GM21447 (cell line): ENCODE data around the gene AOAH.

ENCODE experiments used
- ATAC-seq: cut with Tn5 transposase; IDR thresholded peaks from one replicate; pipeline ENCODE4 v1.9.1; 2021; ENCODE audit not compliant: unreplicated experiment

The AOAH gene

GRCh38 chr7:36638140-36638539, 86.2 kb downstream of the AOAH start:
- ATAC-seq, result no peak

- no peak for ATAC-seq
These were observed 86.9 kb downstream of the AOAH start for GRCh38 chr7:36637417-36637816.

- ATAC-seq, result no peak
These were observed 88.2 kb downstream of the AOAH start for GRCh38 chr7:36636126-36636525.

GRCh38 chr7:36635091-36635490, 89.2 kb downstream of the AOAH start:
- ATAC-seq, result no peak

DNA sequence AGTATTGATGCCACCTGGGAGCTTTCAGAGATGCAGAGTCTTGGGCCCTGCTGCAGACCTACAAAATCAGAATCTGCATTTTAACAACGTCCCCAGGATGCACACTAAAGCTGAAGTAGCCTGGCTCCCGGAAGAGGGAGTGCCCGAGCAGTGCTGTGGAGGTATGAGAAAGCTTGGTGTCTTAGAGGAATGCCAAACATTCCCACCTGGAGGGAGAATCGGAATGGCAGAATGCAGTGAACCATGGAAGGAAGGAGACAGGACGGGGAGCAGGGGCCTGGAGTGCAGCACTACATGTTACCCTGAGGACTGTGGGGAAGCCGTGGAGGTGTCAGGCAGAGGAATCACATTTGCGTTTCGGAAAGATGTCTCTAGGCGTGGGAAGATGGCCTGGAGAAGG, 90.9 kb downstream of the AOAH start:
- ATAC-seq, result no peak

DNA sequence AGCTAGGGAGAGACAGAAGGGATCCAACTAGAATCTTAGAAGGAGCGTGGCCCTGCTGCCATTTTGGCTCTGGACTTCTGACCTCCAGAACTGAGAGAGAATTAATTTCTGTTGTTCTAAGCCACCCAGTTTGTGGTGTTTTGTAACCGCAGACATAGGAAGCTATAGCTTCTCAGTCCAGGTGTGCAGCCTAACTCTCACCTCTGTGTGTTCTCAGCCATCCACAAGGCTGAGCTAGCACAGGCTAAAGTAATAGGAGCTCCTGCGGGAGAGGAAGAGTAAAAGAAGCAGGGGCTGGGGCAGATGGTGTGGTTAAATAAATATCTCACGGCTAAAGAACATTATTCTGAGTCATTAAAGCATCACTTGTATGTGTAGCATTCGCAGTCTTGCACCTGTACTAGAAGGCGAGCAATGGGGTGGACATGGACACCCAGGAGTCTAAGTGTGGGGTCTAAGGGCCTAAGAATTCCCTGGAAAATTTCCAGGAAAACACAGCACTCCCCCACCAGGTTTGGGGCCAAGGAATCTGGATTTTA, 94.1 kb downstream of the AOAH start:
- ATAC-seq, result no peak

DNA sequence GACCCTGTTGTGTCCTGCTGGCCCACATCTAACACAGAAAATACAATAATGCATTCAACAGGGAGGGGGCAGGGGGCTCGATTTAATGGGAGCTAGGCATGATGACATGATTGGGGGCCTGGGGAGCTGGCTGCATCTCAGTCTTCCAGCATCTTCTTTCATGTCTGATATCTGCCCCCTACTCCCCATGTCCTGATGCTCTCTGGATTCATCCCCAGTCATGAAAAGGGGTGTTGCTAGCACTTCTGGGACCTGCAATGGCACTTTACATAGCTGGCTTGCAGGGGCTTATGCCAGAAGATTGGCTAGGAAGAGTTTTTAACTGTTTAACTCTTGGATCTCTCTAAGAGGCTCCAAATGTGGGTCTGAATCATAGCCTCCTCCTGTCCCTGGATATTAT, 94.9 kb downstream of the AOAH start:
- ATAC-seq, result no peak

- ATAC-seq, result no peak
These were observed 96.5 kb downstream of the AOAH start for GRCh38 chr7:36627836-36628235.

GRCh38 chr7:36626111-36626510, 98.2 kb downstream of the AOAH start:
- no peak for ATAC-seq

DNA sequence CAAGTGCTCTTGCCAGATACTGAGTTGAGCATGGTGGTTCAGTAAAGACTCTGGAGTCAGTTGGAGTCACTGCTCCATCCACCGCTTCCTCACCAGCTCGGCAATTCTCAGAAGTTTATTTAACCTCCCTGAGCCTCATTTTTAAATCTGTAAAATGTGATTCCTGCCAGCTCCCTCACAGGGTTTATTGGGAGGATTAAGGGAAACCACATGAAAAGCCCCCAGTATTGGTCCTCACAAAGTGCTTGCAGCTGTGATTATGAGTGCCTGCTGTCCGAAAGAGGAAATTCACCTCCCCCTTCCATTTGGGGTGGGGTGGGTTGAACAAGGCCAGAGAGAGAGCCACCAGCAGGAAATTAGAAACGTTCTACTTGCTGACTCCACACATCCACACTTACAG, 99.0 kb downstream of the AOAH start:
- ATAC-seq, result no peak

- ATAC-seq, result no peak
These were observed 101.0 kb downstream of the AOAH start for GRCh38 chr7:36623247-36623646.

GRCh38 chr7:36621396-36621795, 102.9 kb downstream of the AOAH start:
- ATAC-seq, result no peak

DNA sequence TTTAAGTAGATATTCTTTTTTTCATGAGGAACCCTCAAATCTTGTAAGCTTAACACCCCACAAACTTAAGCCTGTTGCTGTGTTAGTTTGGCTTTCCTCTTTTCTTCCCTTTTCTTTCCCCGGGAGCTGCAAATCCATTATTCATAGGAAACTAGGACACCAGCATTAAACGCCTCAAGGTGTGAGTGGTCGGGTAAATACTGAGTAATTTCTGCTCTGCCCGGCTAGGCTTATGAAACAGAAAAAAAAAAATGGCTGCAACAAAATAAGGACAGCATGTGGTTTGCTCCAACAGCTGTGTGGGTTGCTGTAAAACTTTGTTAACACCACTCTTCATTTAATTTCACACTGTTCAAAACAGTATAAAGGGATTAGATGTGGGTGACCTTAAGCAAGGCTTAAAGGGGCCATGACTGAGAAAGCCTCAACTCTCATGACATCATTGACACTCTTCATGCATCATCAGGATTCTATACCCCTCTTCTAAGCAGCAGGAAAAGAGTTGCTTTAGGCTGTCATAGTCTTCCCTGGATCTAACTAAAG, 104.1 kb downstream of the AOAH start:
- no peak for ATAC-seq

DNA sequence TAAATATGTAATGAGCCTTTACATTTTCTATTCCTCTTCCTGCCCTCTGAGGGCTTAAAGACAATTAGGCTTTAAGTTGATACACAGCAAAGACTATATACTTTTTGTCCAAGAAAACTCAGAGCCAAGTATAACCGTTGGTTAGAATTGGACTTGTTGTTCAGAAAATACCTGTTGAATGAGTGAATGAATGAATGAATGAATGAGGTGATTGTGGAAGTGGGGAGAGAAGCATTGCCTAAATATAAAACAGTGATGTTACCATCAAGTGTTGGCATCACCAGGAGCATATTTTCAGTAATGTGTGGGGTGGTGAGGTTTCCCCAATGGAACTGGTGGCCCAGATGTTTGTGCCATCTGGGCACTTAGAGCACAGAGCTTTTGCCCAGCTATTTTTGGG, 106.9 kb downstream of the AOAH start:
- ATAC-seq, result no peak

- no peak for ATAC-seq
These were observed 108.3 kb downstream of the AOAH start for GRCh38 chr7:36615852-36616540.

- no peak for ATAC-seq
These were observed 109.3 kb downstream of the AOAH start for GRCh38 chr7:36614959-36615358.

DNA sequence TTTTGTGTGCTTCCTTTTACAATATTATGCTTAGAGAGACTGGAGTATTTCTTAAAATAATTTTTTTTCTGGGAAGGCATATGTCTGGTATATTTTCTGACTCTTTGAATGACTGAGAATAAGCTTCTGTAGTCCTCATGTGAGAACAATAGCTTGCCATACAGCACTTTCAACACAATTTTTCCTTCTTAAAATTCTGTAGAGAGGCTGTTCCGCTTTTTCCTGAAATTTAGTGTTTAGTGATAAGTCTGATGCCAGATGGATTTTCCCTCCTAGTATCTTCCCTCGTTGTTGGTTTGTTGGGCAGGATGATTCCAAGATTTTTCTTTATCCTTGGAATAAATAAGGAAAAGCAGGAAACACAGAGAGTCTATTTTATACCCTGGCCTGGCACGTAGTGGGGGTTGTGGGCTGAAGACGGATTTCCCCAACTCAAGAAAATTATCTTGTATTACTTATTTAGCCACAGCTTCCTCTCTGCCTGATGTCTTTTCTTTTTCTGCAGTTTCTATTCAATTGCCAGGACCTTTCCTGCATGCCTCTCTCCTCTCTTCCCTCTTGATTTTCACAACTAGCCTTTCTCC, 111.2 kb downstream of the AOAH start:
- no peak for ATAC-seq

DNA sequence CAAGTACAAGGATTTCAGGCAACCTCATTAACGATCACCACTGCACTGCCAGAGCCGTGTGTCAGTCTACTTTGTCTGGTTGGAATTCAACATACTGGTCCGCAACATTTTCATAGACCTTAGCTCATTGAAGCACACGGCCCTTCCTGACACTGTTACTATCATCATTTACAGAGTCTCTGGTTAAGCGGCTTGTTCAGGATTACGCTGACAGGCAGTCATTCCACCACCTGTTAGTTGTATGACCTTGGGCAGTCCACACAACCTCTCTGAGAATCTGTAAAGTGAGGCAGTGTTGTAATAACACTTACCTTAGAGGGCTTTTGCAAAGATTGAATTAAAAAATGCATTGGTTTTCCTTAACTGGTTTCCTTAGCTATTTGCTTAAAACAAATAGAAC, 112.6 kb downstream of the AOAH start:
- ATAC-seq, result no peak

DNA sequence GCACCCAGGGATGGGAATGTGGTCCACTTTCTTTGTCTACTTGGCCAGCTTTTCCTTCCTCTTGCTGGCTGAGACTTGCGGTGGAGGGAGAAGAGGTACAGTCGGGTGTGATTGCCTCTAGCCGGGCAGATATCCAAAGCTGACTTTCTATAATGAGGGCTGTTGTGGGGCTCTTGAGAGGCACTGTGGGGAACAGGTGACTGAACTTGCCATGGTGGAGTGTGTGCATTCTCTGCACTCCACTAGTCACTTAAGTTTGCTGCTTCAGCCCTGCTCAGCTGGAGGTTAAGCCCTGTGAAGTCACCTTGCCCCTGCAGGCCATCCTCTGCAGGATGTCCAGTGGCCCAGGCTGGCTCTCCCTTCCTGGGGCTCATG, 116.6 kb downstream of the AOAH start:
- no peak for ATAC-seq

GRCh38 chr7:36606976-36607720, 117.1 kb downstream of the AOAH start:
- no peak for ATAC-seq

DNA sequence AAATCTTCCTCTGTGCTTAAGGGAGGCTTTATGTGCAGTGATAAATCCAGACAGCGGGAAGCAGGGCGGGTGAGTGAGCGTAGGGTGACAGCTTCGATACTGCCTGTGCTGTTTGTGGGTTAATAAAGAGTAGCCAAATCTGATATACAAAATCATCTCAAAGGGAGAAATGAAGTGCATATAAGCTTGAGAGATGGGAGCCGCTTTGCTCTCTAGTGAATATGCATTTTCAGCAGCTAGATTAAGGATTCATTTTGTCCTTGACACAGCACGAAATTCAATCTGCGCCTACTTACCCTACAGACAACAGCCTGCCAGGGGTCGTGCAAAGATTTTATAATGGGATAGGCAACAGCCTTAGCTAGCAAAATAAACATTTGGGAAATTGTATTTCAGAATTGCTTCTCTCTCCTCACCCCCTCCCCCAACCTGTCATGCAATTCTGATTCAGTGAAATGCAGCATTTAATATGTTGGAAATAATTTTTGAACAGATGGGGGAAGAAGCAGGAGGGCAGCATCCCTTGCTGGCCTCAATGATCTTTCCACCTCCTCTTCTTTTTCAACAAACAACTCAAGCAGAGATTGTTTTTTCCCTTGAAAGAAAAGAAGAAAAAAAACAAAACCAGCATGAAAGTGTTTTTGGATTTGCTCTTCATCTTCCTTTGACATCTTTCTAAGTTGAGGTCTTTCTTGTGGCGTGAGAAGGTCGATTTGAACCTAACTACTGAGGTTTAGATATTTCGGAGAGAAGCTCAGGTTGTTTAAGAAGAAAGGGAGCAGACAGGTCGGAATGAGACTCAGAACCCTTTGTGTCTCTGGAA, 117.9 kb downstream of the AOAH start:
- no peak for ATAC-seq
